Smooth muscle cell (in vitro differentiated cells): Measurements from ENCODE around the gene OR52N4. TPM values are rescaled to one million over a fixed set of nuclear protein-coding genes. Genes with fewer than 3 reads are reported as not detected.
"Not testable (repeated sequence)": the region's sequence is repeated elsewhere in the genome, so short reads cannot be mapped to it uniquely, and the experiment has no call there.

Experiments used
- DNase-seq: peaks from one replicate; lab custom pipeline; 2025; ENCODE audit not compliant: unreplicated experiment; lab: John Stamatoyannopoulos, UW
- H2AFZ ChIP-seq: fragments of 200-600 bp; sonication (generic); 2 replicates; pipeline ENCODE4 v1.6.0; 2016; ENCODE audit warnings: antibody characterized with exemption, low read depth, mild to moderate bottlenecking
- H3F3A ChIP-seq: fragments of 200-600 bp; sonication (generic); 2 replicates; pipeline ENCODE4 v1.6.0; 2017; ENCODE audit warnings: antibody characterized with exemption, low read depth
- H3K27ac ChIP-seq: fragments of 200-600 bp; sonication (generic); 2 replicates; pipeline ENCODE4 v1.5.1; 2016; ENCODE audit warnings: low read depth, mild to moderate bottlenecking
- H3K27me3 ChIP-seq: fragments of 200-600 bp; sonication (generic); 2 replicates; pipeline ENCODE4 v1.6.1; 2016; ENCODE audit warnings: low read depth, mild to moderate bottlenecking
- H3K36me3 ChIP-seq: fragments of 200-600 bp; sonication (generic); 2 replicates; pipeline ENCODE4 v1.5.1; 2016; ENCODE audit warnings: low read depth
- H3K4me1 ChIP-seq: fragments of 200-600 bp; sonication (generic); 2 replicates; pipeline ENCODE4 v1.5.1; 2016; ENCODE audit warnings: low read depth
- H3K4me2 ChIP-seq: fragments of 200-600 bp; sonication (generic); 2 replicates; pipeline ENCODE4 v1.6.0; 2016; ENCODE audit warnings: mild to moderate bottlenecking
- H3K4me3 ChIP-seq: fragments of 200-600 bp; sonication (generic); 2 replicates; pipeline ENCODE4 v1.5.1; 2016; ENCODE audit warnings: mild to moderate bottlenecking
- H3K79me2 ChIP-seq: fragments of 200-600 bp; sonication (generic); 2 replicates; pipeline ENCODE4 v1.6.0; 2016; ENCODE audit warnings: low read depth, mild to moderate bottlenecking
- H3K9ac ChIP-seq: fragments of 200-600 bp; sonication (generic); 2 replicates; pipeline ENCODE4 v1.6.0; 2016; ENCODE audit warnings: low read depth
- H3K9me3 ChIP-seq: fragments of 200-600 bp; sonication (generic); replicated peaks from 2 replicates; pipeline ENCODE4 v1.5.1; 2016; ENCODE audit warnings: low read depth
- H4K20me1 ChIP-seq: fragments of 200-600 bp; sonication (generic); 2 replicates; pipeline ENCODE4 v1.6.0; 2016; ENCODE audit warnings: low read depth
- WGBS: methylation state at CpG from one replicate; pipeline ENCODE4 v1.1.7; 2016; ENCODE audit warnings: low lambda C conversion rate; 5-methylcytosine and 5-hydroxymethylcytosine counted together
- polyA plus RNA-seq: library from polyadenylated mRNA; unstranded; fragments of >200 nt; fragmentation: Nextera tagmentation; extraction: Ambion mirVana; gene quantifications from 2 replicates; pipeline ENCODE4 v1.2.1, GENCODE V29; 2016
- total RNA-seq: library from RNA; depleted of rRNA; stranded (reverse); fragments of >200 nt; gene quantifications from 2 replicates; pipeline ENCODE4 v1.2.3, GENCODE V29; 2014
- TF ChIP-seq, protein P1 (sequence below): fragments of 200-600 bp; sonication (generic); IDR thresholded peaks from 2 replicates; pipeline ENCODE4 v1.5.1; 2017; ENCODE audit warnings: borderline replicate concordance, mild to moderate bottlenecking, antibody characterized with exemption; ENCODE audit not compliant: insufficient read depth, poor library complexity, severe bottlenecking

The OR52N4 gene
- total RNA-seq (0.40 and 1.9 TPM in 2 replicates), polyA plus RNA-seq (not detected in 2 replicates)

- Histone ChIP-seq H3K79me2 (no peaks in the 10 kb centered on the region), H3K36me3 (no peaks in the 10 kb centered on the region), H2AFZ (no peak within 1 kb of the TSS), H3K27ac (no peak within 1 kb of the TSS), H3F3A (no peaks in the 10 kb centered on the region), H3K9ac (no peak within 1 kb of the TSS), H4K20me1 (no peaks in the 10 kb centered on the region), H3K9me3 (no peaks in the 10 kb centered on the region), H3K4me3 (no peak within 1 kb of the TSS), H3K4me1 (no peaks in the 10 kb centered on the region), H3K4me2 (no peak within 1 kb of the TSS), H3K27me3 (no peaks in the 10 kb centered on the region)
- TF ChIP-seq, protein P1, sequence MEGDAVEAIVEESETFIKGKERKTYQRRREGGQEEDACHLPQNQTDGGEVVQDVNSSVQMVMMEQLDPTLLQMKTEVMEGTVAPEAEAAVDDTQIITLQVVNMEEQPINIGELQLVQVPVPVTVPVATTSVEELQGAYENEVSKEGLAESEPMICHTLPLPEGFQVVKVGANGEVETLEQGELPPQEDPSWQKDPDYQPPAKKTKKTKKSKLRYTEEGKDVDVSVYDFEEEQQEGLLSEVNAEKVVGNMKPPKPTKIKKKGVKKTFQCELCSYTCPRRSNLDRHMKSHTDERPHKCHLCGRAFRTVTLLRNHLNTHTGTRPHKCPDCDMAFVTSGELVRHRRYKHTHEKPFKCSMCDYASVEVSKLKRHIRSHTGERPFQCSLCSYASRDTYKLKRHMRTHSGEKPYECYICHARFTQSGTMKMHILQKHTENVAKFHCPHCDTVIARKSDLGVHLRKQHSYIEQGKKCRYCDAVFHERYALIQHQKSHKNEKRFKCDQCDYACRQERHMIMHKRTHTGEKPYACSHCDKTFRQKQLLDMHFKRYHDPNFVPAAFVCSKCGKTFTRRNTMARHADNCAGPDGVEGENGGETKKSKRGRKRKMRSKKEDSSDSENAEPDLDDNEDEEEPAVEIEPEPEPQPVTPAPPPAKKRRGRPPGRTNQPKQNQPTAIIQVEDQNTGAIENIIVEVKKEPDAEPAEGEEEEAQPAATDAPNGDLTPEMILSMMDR = no peak
- no peak for DNase-seq
- WGBS = 100% methylated on average over 1 of the region's 1 CpG
Observed at GRCh38 chr11:5753943-5754342, at the start of gene OR52N4. TSS of gene OR52N4 (plus strand) at chr11:5754243. CDS start at chr11:5754741, 498 bp downstream.

GRCh38 chr11:5705688-5706087 lies 48.4 kb upstream of the OR52N4 start:
- Histone ChIP-seq H3F3A (no peaks in the 10 kb centered on the region), H3K27ac (no peak overlapping the region), H3K4me3 (no peak overlapping the region), H4K20me1 (no peaks in the 10 kb centered on the region), H2AFZ (no peak overlapping the region), H3K79me2 (no peaks in the 10 kb centered on the region), H3K9me3 (no peaks in the 10 kb centered on the region), H3K4me1 (no peaks in the 10 kb centered on the region), H3K4me2 (no peak overlapping the region), H3K36me3 (no peaks in the 10 kb centered on the region), H3K9ac (no peak overlapping the region), H3K27me3 (no peaks in the 10 kb centered on the region)
- DNase-seq = no peak
- TF ChIP-seq, protein P1 = no peak
- WGBS = 93% methylated on average over 4 of the region's 4 CpGs

GRCh38 chr11:5712507-5712906 lies 41.5 kb upstream of the OR52N4 start:
- no peaks in the 10 kb centered on the region for H3K79me2 ChIP-seq
- no peak for DNase-seq
- WGBS = 97% methylated on average over 1 of the region's 1 CpG

DNA sequence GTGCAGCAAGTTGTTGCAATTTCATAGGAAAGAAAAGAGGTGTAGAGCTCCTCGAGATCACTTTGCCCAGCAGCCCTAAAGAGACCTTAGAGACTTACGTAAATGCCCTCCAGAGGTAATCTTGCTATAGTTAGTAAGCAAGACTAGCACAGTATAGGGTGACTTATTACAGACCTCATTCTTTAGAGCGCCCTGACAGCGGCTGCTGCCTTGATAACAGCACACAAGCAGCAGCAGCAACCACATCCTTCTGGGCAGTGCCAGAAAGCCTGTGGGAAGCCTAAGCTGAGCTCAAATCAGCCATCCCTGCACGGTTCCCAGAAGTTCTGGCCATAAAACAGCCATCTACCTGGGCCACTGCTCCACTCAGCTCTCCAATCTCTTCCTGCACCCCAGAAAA lies 40.3 kb upstream of the OR52N4 start:
- DNase-seq = no peak
- Histone ChIP-seq H3K27ac (no peak overlapping the region), H3K79me2 (no peaks in the 10 kb centered on the region), H3K4me3 (no peak overlapping the region), H3K27me3 (no peaks in the 10 kb centered on the region), H3K36me3 (no peaks in the 10 kb centered on the region), H3K9me3 (no peaks in the 10 kb centered on the region), H3K9ac (no peak overlapping the region), H3K4me1 (no peaks in the 10 kb centered on the region), H3K4me2 (no peak overlapping the region), H4K20me1 (no peaks in the 10 kb centered on the region), H2AFZ (no peak overlapping the region), H3F3A (no peaks in the 10 kb centered on the region)
- 33% methylated on average over 5 of the region's 5 CpGs for WGBS
- TF ChIP-seq, protein P1 = no peak

More at GRCh38 chr11:5712507-5712906, 41.5 kb upstream of the OR52N4 start:
- H4K20me1 ChIP-seq = no peaks in the 10 kb centered on the region
- no peaks in the 10 kb centered on the region for H3F3A ChIP-seq
- no peak overlapping the region for H2AFZ ChIP-seq
- no peak overlapping the region for H3K4me2 ChIP-seq
- H3K9me3 ChIP-seq = no peaks in the 10 kb centered on the region
- no peak overlapping the region for H3K9ac ChIP-seq
- no peaks in the 10 kb centered on the region for H3K27me3 ChIP-seq
- TF ChIP-seq, protein P1 = peak; percentile 37
- H3K36me3 ChIP-seq = no peaks in the 10 kb centered on the region
- H3K4me1 ChIP-seq = no peaks in the 10 kb centered on the region
- no peak overlapping the region for H3K27ac ChIP-seq
- H3K4me3 ChIP-seq = no peak overlapping the region

GRCh38 chr11:5716518-5716917 lies 37.5 kb upstream of the OR52N4 start:
- not testable (repeated sequence) for H3K79me2 ChIP-seq, H3K27ac ChIP-seq, H3K4me1 ChIP-seq, H4K20me1 ChIP-seq, H3K9me3 ChIP-seq, H2AFZ ChIP-seq, H3K4me2 ChIP-seq, H3F3A ChIP-seq, H3K36me3 ChIP-seq, H3K9ac ChIP-seq, H3K27me3 ChIP-seq, H3K4me3 ChIP-seq, DNase-seq
- 92% methylated on average over 1 of the region's 1 CpG for WGBS
